CD4-positive, alpha-beta T cell treated with Interleukin-6 for 4 hours (primary cell): Measurements from ENCODE around the gene KLHL22.
"Not testable (repeated sequence)": the region's sequence is repeated elsewhere in the genome, so short reads cannot be mapped to it uniquely, and the experiment has no call there.

Source experiments
- DNase-seq: peaks from one replicate; pipeline ENCODE4 v3.0.0-alpha.2; 2020; ENCODE audit warnings: mixed read lengths

The KLHL22 gene

GRCh38 chr22:20466659-20467379 is 28.8 kb downstream of the KLHL22 start:
- no peak for DNase-seq

- DNase-seq, result peak; percentile 37
These were observed 29.9 kb downstream of the KLHL22 start for GRCh38 chr22:20465759-20466077.

- DNase-seq, result no peak
These were observed 30.5 kb downstream of the KLHL22 start for GRCh38 chr22:20464912-20465758.

- peak; percentile 80 for DNase-seq
These were observed 31.4 kb downstream of the KLHL22 start for GRCh38 chr22:20464096-20464614.

- peak; percentile 62 for DNase-seq
These were observed 32.1 kb downstream of the KLHL22 start for GRCh38 chr22:20463324-20464095.

GRCh38 chr22:20459862-20460261 is 35.7 kb downstream of the KLHL22 start:
- no peak for DNase-seq

GRCh38 chr22:20459152-20459542 is 36.4 kb downstream of the KLHL22 start:
- no peak for DNase-seq

- no peak for DNase-seq
These were observed 37.0 kb downstream of the KLHL22 start for GRCh38 chr22:20458530-20459151.

- DNase-seq, result no peak
These were observed 37.9 kb downstream of the KLHL22 start for GRCh38 chr22:20457506-20458240.

- DNase-seq, result no peak
These were observed 38.9 kb downstream of the KLHL22 start for GRCh38 chr22:20456722-20457076.

- DNase-seq, result peak; percentile 82
These were observed 39.4 kb downstream of the KLHL22 start for GRCh38 chr22:20456064-20456721.

- DNase-seq, result no peak
These were observed 39.9 kb downstream of the KLHL22 start for GRCh38 chr22:20455709-20456063.

- DNase-seq, result no peak
These were observed 42.4 kb downstream of the KLHL22 start for GRCh38 chr22:20453222-20453621.

- DNase-seq, result no peak
These were observed 43.7 kb downstream of the KLHL22 start for GRCh38 chr22:20451920-20452319.

GRCh38 chr22:20451129-20451778 is 44.3 kb downstream of the KLHL22 start:
- DNase-seq, result not testable (repeated sequence)

GRCh38 chr22:20450551-20450906 is 45.1 kb downstream of the KLHL22 start:
- no peak for DNase-seq

- no peak for DNase-seq
These were observed 45.6 kb downstream of the KLHL22 start for GRCh38 chr22:20449819-20450550.

- DNase-seq, result no peak
These were observed 47.0 kb downstream of the KLHL22 start for GRCh38 chr22:20448630-20449029.

GRCh38 chr22:20446383-20446970 is 49.1 kb downstream of the KLHL22 start:
- no peak for DNase-seq

GRCh38 chr22:20444325-20444724 is 51.3 kb downstream of the KLHL22 start:
- no peak for DNase-seq
